Endothelial cell (in vitro differentiated cells): Measurements from ENCODE around the gene STX7. TPM values are rescaled to one million over a fixed set of nuclear protein-coding genes. Genes with fewer than 3 reads are reported as not detected.

Experiments used
- DNase-seq: peaks from one replicate; pipeline ENCODE4 v3.0.0; 2021; ENCODE audit warnings: low spot score
- H3K27ac Mint-ChIP-seq: one replicate; pipeline ENCODE4 v1.8.0; 2021; ENCODE audit warnings: mixed read lengths, inconsistent platforms; ENCODE audit not compliant: unreplicated experiment
- H3K27me3 Mint-ChIP-seq: one replicate; pipeline ENCODE4 v1.8.0; 2021; ENCODE audit warnings: mild to moderate bottlenecking, moderate library complexity, mixed read lengths, inconsistent platforms; ENCODE audit not compliant: unreplicated experiment
- H3K36me3 Mint-ChIP-seq: one replicate; pipeline ENCODE4 v1.8.0; 2021; ENCODE audit warnings: mild to moderate bottlenecking, low read depth, mixed read lengths, inconsistent platforms; ENCODE audit not compliant: unreplicated experiment
- H3K4me1 Mint-ChIP-seq: one replicate; pipeline ENCODE4 v1.8.0; 2021; ENCODE audit warnings: mild to moderate bottlenecking, mixed read lengths, inconsistent platforms; ENCODE audit not compliant: unreplicated experiment
- H3K4me3 Mint-ChIP-seq: one replicate; pipeline ENCODE4 v1.8.0; 2021; ENCODE audit warnings: mild to moderate bottlenecking, mixed read lengths, inconsistent platforms; ENCODE audit not compliant: unreplicated experiment
- H3K9me3 Mint-ChIP-seq: one replicate; pipeline ENCODE4 v1.8.0; 2021; ENCODE audit warnings: mixed read lengths, inconsistent platforms; ENCODE audit not compliant: unreplicated experiment
- total RNA-seq: library from RNA; stranded (reverse); fragmentation: NEBNext Ultra II Directional; extraction: Animal tissue kit (Norgen Biotek cat#: 25700); gene quantifications from one replicate; pipeline ENCODE4 v1.2.1, GENCODE V29; 2021; ENCODE audit not compliant: unreplicated experiment
- TF ChIP-seq, protein P1 (sequence below): fragments of 200-600 bp; sonication (generic); IDR thresholded peaks from one replicate; pipeline ENCODE4 v1.5.0; 2021; ENCODE audit warnings: antibody characterized with exemption; ENCODE audit not compliant: unreplicated experiment

STX7 gene
- total RNA-seq, 1 donor from 2014 or later = 60.9 TPM

DNA sequence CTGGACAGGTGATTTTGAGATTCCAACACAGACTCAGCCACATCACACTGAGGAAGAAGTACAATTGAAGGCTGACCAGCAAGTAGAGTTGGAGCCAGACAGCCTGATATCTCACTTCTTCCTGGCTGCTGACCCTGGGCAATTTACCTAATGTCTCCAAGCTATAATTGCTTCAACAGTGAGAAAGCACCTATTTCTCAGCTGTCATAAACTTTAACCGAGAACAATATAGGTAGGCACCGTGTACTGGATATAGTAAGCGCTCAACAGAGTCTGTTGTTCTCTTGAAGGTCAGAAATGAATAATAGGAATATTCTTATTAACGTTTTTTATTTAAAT, 28.3 kb downstream of the STX7 start:
- Mint-ChIP-seq H3K36me3 (no peaks in the 10 kb centered on the region), H3K4me1 (no peaks in the 10 kb centered on the region), H3K27ac (no peak overlapping the region), H3K4me3 (no peak overlapping the region), H3K27me3 (peaks cover 2% of the 10 kb centered on the region), H3K9me3 (no peaks in the 10 kb centered on the region)
- no peak for DNase-seq
- TF ChIP-seq, protein P1, sequence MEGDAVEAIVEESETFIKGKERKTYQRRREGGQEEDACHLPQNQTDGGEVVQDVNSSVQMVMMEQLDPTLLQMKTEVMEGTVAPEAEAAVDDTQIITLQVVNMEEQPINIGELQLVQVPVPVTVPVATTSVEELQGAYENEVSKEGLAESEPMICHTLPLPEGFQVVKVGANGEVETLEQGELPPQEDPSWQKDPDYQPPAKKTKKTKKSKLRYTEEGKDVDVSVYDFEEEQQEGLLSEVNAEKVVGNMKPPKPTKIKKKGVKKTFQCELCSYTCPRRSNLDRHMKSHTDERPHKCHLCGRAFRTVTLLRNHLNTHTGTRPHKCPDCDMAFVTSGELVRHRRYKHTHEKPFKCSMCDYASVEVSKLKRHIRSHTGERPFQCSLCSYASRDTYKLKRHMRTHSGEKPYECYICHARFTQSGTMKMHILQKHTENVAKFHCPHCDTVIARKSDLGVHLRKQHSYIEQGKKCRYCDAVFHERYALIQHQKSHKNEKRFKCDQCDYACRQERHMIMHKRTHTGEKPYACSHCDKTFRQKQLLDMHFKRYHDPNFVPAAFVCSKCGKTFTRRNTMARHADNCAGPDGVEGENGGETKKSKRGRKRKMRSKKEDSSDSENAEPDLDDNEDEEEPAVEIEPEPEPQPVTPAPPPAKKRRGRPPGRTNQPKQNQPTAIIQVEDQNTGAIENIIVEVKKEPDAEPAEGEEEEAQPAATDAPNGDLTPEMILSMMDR = no peak

DNA sequence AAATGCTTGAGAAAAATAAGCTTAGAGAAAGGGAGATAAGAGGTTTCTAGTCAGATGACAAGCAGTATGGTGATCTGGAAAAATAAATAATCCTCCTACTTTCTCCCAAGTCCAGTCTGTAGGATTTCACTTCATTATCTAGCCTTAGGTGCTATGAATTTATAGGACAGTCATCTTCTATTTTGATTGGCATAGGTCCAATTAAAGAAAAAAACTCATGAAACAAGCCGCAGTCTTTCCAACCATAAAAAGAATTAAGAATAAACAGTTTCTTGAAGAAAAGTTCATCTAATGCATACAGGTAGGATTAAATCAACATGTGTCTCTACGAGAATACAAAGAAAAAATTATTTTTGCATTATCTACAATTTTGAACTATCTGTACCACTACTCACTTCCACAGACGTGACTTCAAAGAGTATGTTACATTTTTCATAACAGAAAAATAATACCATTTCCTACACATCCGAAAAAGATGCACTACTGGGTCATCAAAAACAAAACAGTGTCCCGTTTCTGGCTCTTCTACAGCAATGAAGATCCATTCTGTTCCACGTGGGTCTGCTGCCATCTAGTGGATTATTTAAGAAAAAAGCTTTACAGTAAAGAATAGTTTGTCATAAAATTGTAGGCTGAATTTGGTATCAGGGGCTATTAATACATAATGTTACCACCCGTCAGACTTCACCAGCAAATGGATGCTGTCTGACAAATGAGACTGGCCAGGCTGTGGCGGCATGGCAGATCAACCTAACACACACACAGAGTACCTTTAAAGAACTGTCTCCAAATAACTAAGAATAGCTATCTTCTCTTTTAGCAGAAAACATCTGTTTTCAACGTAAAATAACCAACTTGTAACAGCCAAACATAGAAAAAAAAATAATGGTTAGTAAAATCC, 28.9 kb downstream of the STX7 start:
- Mint-ChIP-seq H3K4me3 (no peak overlapping the region), H3K4me1 (no peaks in the 10 kb centered on the region), H3K27ac (no peak overlapping the region), H3K36me3 (no peaks in the 10 kb centered on the region), H3K27me3 (peaks cover 2% of the 10 kb centered on the region), H3K9me3 (no peaks in the 10 kb centered on the region)
- peak; percentile 42 for DNase-seq
- TF ChIP-seq, protein P1 = peak; percentile 85

DNA sequence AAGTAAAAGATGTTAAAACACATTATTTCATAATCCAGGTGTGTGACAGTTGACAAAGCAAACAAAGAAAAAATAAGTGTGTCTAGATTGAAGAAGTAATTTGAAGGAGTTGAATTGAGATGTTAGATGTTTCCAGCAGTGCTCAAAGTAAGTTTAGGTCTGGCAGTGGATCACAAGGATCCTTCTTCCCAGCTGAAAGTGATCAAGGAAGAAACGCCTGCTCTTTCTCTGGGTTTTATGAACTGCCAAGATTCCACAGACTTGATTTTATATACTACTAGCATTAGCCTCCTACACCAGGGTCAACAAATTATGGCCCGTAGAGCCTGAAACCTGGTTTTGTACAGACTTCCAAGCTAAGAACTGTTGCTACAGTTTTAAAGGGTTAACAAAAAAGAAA, 30.3 kb downstream of the STX7 start:
- Mint-ChIP-seq H3K4me3 (no peak overlapping the region), H3K36me3 (no peaks in the 10 kb centered on the region), H3K9me3 (no peaks in the 10 kb centered on the region), H3K27ac (no peak overlapping the region), H3K4me1 (no peaks in the 10 kb centered on the region), H3K27me3 (peaks cover 2% of the 10 kb centered on the region)
- TF ChIP-seq, protein P1 = no peak
- no peak for DNase-seq

- Mint-ChIP-seq H3K27me3 (peaks cover 2% of the 10 kb centered on the region), H3K9me3 (no peaks in the 10 kb centered on the region), H3K27ac (no peak overlapping the region), H3K4me3 (no peak overlapping the region), H3K36me3 (no peaks in the 10 kb centered on the region), H3K4me1 (no peaks in the 10 kb centered on the region)
- TF ChIP-seq, protein P1 = no peak
- no peak for DNase-seq
Measured at GRCh38 chr6:132481189-132481588, 31.7 kb downstream of the STX7 start.

DNA sequence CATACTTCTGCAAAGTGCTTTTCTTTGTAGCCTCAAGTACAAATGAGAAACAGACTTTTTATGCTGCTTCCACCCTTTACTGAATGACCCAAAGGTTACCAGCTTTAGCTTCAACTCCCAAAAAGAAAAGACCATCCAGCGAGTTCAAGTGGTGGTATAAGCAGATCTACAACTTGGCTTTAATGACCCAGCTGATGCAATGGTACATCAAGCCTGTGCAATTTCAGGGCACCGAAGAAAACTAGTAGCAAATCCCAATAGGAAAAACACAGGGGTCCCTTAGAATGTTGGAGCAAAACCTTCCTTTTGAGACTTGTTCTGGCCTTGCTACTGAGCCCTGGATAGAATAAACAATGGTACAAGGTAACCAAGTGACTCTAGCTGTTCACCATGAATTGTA, 33.8 kb downstream of the STX7 start:
- TF ChIP-seq, protein P1 = no peak
- no peak overlapping the region for H3K27ac Mint-ChIP-seq
- no peak overlapping the region for H3K4me3 Mint-ChIP-seq
- DNase-seq = no peak
- no peaks in the 10 kb centered on the region for H3K4me1 Mint-ChIP-seq
- H3K36me3 Mint-ChIP-seq = no peaks in the 10 kb centered on the region
- peaks cover 2% of the 10 kb centered on the region for H3K27me3 Mint-ChIP-seq
- no peaks in the 10 kb centered on the region for H3K9me3 Mint-ChIP-seq
